ENCODE results near the gene WWOX. TPM values are rescaled to one million over a fixed set of nuclear protein-coding genes. Genes with fewer than 3 reads are reported as not detected.

The WWOX gene
- total RNA-seq, 1 donor, result 8.2 TPM

DNA sequence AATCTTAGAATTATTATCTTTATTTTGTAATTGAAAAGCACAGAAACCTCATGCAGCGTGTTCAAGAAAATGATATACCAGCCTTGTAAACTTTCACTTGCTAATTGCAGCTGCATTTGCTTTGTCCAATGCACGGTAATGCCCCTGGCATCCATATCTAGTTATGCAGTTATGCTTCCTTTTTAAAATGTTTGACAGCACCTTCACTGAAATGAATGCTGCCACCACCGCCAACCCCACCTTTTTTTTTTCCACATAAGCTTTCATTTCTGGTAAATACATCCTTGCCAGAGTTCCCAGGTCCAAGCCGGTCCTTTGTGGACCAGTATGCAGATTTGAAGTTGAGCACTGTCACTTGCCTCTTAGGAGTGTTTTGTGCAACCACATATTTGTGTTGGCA, 338.8 kb downstream of the WWOX start:
- no peak overlapping the region for H3K4me3 ChIP-seq (ENCODE audit: low read depth, low read length)
- TF ChIP-seq, protein P1, sequence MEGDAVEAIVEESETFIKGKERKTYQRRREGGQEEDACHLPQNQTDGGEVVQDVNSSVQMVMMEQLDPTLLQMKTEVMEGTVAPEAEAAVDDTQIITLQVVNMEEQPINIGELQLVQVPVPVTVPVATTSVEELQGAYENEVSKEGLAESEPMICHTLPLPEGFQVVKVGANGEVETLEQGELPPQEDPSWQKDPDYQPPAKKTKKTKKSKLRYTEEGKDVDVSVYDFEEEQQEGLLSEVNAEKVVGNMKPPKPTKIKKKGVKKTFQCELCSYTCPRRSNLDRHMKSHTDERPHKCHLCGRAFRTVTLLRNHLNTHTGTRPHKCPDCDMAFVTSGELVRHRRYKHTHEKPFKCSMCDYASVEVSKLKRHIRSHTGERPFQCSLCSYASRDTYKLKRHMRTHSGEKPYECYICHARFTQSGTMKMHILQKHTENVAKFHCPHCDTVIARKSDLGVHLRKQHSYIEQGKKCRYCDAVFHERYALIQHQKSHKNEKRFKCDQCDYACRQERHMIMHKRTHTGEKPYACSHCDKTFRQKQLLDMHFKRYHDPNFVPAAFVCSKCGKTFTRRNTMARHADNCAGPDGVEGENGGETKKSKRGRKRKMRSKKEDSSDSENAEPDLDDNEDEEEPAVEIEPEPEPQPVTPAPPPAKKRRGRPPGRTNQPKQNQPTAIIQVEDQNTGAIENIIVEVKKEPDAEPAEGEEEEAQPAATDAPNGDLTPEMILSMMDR (IDR thresholded peaks at IDR 0.05; ENCODE audit: insufficient read depth, low read depth, low read length), result no peak
- DNase-seq (ENCODE audit: low read depth), result no peak

DNA sequence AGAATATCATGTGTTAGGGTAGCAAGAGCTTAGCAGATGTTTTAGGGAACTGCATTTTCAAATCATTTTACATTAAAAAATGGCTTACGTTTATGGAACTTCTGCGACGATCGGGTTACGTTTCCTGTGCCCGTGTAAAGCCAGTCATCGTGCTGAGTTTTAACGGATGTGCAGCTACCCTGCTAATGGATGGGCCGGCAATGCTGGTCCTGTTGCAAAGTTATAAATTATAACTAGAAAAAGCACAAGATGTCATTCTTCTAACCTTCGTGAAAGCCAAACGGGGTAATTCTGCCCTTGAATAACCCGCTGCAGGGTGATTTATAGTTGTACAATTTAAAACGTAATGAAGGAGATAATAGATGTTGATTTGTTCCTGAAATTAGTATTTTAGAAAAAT, 339.2 kb downstream of the WWOX start:
- TF ChIP-seq, protein P1 (IDR thresholded peaks at IDR 0.05; ENCODE audit: insufficient read depth, low read depth, low read length), result no peak
- DNase-seq (ENCODE audit: low read depth), result no peak
- no peak overlapping the region for H3K4me3 ChIP-seq (ENCODE audit: low read depth, low read length)

DNA sequence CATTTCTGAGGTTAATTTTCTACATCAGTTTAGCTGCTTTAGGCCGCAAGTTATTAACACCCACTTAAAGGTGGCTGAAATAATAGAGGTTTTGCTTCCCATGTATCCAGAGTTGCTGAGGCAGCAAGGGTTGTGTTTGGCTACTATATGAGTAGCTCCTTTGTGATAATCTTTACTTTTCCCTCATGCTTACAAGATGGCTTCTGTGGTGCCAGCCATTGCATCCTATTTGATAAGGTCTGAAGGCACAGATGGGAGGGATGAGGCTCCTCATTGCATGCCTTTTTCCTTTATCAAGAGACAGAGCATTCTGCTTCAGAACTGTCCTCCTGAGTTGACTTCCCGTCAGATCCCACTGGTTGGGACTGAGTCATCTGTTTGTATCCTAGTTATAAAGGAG, 340.2 kb downstream of the WWOX start:
- no peak overlapping the region for H3K4me3 ChIP-seq (ENCODE audit: low read depth, low read length)
- no peak for DNase-seq (ENCODE audit: low read depth)
- TF ChIP-seq, protein P1 (IDR thresholded peaks at IDR 0.05; ENCODE audit: insufficient read depth, low read depth, low read length), result no peak

DNA sequence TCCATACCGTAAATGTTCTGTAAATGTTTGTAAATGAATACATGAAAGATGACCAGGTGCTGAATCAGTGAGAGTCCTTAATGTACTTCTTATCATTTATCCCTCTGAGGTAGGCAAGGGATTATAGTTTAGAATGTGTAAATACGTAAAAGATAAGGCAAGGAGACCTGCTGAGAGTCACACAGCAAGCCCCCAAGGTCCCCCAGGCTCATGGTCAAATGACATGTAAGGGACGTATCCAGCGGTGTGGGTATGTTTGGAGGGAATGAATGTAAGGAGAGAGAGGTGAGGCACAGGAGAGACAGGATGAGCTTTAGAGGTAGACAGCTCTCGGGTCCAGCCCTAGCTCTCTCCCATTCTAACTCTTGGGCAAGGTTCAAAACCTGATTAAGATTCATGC, 341.8 kb downstream of the WWOX start:
- no peak for DNase-seq (ENCODE audit: low read depth)
- TF ChIP-seq, protein P1 (IDR thresholded peaks at IDR 0.05; ENCODE audit: insufficient read depth, low read depth, low read length), result no peak
- no peak overlapping the region for H3K4me3 ChIP-seq (ENCODE audit: low read depth, low read length)

DNA sequence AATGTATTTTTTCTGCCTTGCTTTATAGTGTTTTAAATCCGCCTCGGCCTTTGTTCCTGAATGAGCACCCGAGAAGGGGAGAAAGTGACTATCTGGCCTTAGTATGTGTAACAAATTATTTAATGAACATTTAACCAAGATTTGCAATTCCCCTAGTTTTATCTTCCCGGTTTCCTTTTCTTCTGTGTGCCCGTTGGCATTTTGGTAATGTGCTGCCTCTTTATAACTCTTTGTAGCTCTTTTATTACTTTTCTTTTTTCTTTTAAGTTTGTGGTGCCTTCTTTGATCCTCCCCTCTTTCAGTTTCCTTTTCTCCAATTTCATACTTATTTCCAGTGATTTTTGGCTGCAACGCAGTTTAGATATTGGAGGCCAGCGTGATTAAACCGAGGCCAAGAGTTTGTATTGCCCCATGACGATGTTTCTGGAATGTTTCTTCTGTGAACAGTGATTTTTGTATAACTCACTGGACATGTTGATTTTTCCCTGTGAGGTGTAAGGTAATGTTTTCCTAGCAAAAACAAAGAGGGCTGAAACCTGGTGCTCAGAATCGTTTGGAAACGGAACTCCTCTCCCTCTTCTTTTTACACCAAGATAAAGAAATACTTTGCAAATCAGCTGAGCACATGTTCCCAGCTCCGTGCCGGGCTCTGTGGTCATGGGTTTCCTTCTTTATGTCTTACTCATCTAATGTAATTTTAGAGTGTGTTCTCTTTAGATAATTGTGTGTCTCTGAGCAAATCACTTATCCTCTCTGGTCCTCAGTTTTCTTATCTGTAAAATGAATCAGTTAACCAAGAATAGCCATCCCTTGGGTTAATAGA, 344.3 kb downstream of the WWOX start:
- TF ChIP-seq, protein P1 (IDR thresholded peaks at IDR 0.05; ENCODE audit: insufficient read depth, low read depth, low read length), result no peak
- no peak overlapping the region for H3K4me3 ChIP-seq (ENCODE audit: low read depth, low read length)
- DNase-seq (ENCODE audit: low read depth), result peak; percentile 78

DNA sequence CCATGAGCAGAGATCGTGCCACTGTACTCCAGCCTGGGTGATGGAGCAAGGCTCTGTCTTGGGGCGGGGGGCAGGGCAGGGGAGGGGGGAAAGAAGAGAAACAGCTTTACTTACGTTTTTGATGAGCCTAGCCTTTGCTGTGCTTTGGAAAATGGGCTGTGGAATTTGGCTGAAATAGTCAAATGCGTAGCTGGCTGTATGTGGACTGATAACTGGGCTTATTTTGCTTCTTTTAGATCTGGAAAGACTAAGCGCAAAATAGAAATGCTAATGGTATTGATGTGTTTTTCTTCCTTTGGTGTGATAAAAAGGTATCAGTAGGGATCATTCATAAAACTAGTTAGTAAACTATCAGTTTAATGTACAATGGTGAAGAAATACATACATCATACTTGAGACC, 346.4 kb downstream of the WWOX start:
- no peak for DNase-seq (ENCODE audit: low read depth)
- no peak overlapping the region for H3K4me3 ChIP-seq (ENCODE audit: low read depth, low read length)
- TF ChIP-seq, protein P1 (IDR thresholded peaks at IDR 0.05; ENCODE audit: insufficient read depth, low read depth, low read length), result no peak

DNA sequence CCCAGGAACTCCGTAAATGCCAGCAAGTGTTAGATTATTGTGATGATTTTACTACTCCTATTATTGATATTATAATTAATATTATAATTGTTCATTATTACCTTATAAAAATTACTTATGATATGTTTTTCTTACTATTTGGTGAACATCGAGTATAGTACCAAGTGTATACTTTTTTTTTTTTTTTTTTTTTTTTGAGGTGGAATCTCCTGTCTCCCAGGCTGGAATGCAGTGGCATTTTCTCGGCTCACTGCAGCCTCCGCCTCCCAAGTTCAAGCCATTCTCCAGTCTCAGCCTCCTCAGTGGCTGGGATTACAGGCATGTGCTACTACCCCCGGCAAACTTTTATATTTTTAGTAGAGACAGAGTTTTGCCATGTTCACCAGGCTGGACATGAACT, 347.0 kb downstream of the WWOX start:
- no peak for DNase-seq (ENCODE audit: low read depth)
- TF ChIP-seq, protein P1 (IDR thresholded peaks at IDR 0.05; ENCODE audit: insufficient read depth, low read depth, low read length), result no peak
- H3K4me3 ChIP-seq (ENCODE audit: low read depth, low read length), result no peak overlapping the region
